MCF 10A (cell line): ENCODE measurements around the gene FBN3. TPM values are rescaled to one million over a fixed set of nuclear protein-coding genes. Genes with fewer than 3 reads are reported as not detected.

Experiments used
- BruUV-seq: library from RNA; stranded (reverse); fragments of 400-500 nt; replicated peaks from 2 replicates; lab custom pipeline; 2021; lab: Mats Ljungman, UMichigan
- CTCF ChIA-PET: fragments of 300-600 bp; sonication (Branson Sonifier 250); formaldehyde crosslinking; extraction: SDS; loops from one replicate; lab custom pipeline; 2021; ENCODE audit warnings: antibody characterized with exemption, inconsistent platforms; lab: Yijun Ruan, JAX
- POLR2A ChIA-PET: fragments of 300-600, 350-650 bp; sonication (Branson Sonifier 250); formaldehyde crosslinking; extraction: SDS; loops from one replicate; lab custom pipeline; 2020; ENCODE audit warnings: antibody characterized with exemption, inconsistent platforms; lab: Yijun Ruan, JAX
- DNase-seq: peaks from one replicate; pipeline ENCODE4 v3.0.0-alpha.2; 2018; ENCODE audit not compliant: unreplicated experiment
- H3K27ac Mint-ChIP-seq: one replicate; pipeline ENCODE4 v1.8.0; 2022; ENCODE audit warnings: mild to moderate bottlenecking, low read depth, mixed read lengths; ENCODE audit not compliant: unreplicated experiment
- H3K27me3 Mint-ChIP-seq: one replicate; pipeline ENCODE4 v1.8.0; 2022; ENCODE audit warnings: mixed read lengths; ENCODE audit not compliant: insufficient read depth, unreplicated experiment
- H3K36me3 Mint-ChIP-seq: one replicate; pipeline ENCODE4 v1.8.0; 2022; ENCODE audit warnings: mild to moderate bottlenecking, moderate library complexity, mixed read lengths; ENCODE audit not compliant: insufficient read depth, unreplicated experiment
- H3K4me1 Mint-ChIP-seq: one replicate; pipeline ENCODE4 v1.8.0; 2022; ENCODE audit warnings: mixed read lengths; ENCODE audit not compliant: insufficient read depth, unreplicated experiment
- H3K4me3 Mint-ChIP-seq: one replicate; pipeline ENCODE4 v1.8.0; 2022; ENCODE audit warnings: mild to moderate bottlenecking, moderate library complexity, mixed read lengths; ENCODE audit not compliant: unreplicated experiment
- H3K9me3 Mint-ChIP-seq: one replicate; pipeline ENCODE4 v1.8.0; 2022; ENCODE audit warnings: mixed read lengths; ENCODE audit not compliant: unreplicated experiment
- intact Hi-C: fragments of 100-400 bp; cut with micrococcal nuclease; formaldehyde crosslinking; loops from 2 replicates; pipeline ENCODE4 v1.14.1; 2022
- total RNA-seq: library from RNA; stranded (reverse); gene quantifications from 2 replicates; pipeline ENCODE4 v1.2.3, GENCODE V29; 2022
- TF ChIP-seq, protein P1 (sequence below): fragments of 200-600 bp; IDR thresholded peaks from one replicate; pipeline ENCODE4 v1.8.0; 2022; ENCODE audit warnings: antibody characterized with exemption, mild to moderate bottlenecking; ENCODE audit not compliant: unreplicated experiment

FBN3 gene
- total RNA-seq, 1 experiment from 2014 or later = not detected

DNA sequence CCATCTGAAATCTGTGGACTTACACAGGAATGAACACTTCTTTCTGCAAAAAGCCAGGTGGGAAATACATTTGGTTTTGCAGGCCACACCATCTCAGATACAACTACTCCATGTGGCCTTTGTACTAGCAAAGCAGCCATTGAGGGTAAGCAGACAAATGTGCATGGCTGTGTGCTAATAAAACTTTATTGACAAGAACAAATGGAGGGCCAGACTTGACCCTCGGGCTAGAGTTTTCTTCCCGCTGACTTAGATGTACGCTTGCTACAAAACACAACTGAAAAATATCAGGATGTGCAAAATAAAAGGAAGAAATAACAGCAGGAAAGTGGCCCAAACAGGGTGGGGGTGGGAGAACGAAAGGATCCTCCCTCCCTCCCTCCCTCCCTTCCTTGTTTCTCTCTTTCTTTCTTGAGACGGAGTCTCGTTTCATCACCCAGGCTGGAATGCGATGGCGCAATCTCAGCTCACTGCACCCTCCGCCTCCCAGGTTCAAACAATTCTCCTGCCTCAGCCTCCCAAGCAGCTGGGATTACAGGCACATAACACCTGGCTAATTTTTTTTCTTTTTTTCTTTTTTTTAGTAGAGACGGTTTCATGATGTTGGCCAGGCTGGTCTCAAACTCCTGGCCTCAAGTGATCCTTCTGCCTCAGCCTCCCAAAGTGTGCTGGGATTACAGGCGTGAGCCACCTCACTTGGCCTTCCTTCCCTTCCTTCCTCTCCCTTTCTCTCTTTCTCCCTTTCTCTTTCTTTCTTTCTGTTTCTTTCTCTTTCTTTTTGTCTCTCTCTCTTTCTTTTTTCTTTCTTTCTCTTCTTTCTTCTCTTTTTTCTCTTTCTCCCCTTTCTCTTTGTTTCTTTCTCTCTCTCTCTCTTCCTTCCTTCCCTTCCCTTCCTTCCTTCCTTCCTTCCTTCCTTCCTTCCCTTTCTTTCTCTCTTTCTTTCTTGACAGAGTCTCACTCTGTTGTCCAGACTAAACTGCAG lies 67.5 kb downstream of the FBN3 start:
- CTCF ChIA-PET = interaction anchor here (0.5 to 0.6 kb wide), 2 partner anchors 131 to 515 kb away, joined by 3 read pairs; no protein-coding TSS in a partner anchor
- POLR2A ChIA-PET = no interaction called here
- no TSS peak for BruUV-seq
- H3K9me3 Mint-ChIP-seq = no peaks in the 10 kb centered on the region
- H3K36me3 Mint-ChIP-seq = no peaks in the 10 kb centered on the region
- no peaks in the 10 kb centered on the region for H3K27me3 Mint-ChIP-seq
- DNase-seq = peak; percentile 69
- TF ChIP-seq, protein P1, sequence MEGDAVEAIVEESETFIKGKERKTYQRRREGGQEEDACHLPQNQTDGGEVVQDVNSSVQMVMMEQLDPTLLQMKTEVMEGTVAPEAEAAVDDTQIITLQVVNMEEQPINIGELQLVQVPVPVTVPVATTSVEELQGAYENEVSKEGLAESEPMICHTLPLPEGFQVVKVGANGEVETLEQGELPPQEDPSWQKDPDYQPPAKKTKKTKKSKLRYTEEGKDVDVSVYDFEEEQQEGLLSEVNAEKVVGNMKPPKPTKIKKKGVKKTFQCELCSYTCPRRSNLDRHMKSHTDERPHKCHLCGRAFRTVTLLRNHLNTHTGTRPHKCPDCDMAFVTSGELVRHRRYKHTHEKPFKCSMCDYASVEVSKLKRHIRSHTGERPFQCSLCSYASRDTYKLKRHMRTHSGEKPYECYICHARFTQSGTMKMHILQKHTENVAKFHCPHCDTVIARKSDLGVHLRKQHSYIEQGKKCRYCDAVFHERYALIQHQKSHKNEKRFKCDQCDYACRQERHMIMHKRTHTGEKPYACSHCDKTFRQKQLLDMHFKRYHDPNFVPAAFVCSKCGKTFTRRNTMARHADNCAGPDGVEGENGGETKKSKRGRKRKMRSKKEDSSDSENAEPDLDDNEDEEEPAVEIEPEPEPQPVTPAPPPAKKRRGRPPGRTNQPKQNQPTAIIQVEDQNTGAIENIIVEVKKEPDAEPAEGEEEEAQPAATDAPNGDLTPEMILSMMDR = no peak
- intact Hi-C loops = no loop called here
- no peak overlapping the region for H3K4me3 Mint-ChIP-seq
- no peaks in the 10 kb centered on the region for H3K4me1 Mint-ChIP-seq
- no peak overlapping the region for H3K27ac Mint-ChIP-seq

DNA sequence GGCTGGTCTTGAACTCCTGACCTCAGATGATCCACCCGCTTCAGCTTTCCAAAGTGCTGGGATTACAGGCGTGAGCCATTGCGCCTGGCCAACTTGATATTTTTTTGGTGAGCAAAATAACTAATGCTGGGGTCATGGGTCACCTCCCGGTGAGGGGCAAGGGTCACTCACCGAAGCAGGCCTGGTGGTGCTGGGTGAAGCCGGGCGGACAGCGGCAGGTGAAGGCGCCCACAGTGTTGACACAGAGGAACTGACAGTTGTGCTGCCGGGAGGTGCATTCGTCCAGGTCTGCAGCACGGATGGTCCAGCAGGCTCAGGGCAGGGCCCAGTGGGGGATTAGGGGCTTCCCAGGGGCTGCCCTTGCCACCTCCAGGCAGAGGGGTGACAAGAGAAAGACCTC lies 68.6 kb downstream of the FBN3 start:
- no peaks in the 10 kb centered on the region for H3K27me3 Mint-ChIP-seq
- BruUV-seq = no TSS peak
- no peaks in the 10 kb centered on the region for H3K9me3 Mint-ChIP-seq
- no peak overlapping the region for H3K4me3 Mint-ChIP-seq
- TF ChIP-seq, protein P1 = no peak
- intact Hi-C loops = no loop called here
- CTCF ChIA-PET = no interaction called here
- no peaks in the 10 kb centered on the region for H3K36me3 Mint-ChIP-seq
- DNase-seq = no peak
- H3K4me1 Mint-ChIP-seq = no peaks in the 10 kb centered on the region
- H3K27ac Mint-ChIP-seq = no peak overlapping the region
- POLR2A ChIA-PET = no interaction called here

DNA sequence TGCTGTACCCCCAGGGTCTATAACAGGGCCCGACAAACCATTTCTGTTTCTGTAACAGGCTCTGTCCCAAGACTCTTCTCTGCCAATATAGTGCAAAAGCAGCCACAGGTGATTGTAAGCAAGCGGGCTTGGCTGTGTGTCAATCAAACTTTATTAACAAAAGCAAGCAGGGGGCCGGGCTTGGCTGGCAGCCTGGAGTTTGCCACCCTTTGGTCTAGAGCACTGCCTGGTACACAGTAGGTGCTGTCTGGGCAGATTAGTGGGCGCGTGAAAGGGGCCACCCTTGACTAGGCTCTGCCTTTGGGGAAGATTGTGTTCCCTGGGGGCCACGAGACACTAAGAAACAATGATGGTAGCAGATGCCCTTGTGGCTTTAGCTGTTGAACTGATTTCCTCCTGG lies 69.4 kb downstream of the FBN3 start:
- H3K4me1 Mint-ChIP-seq = no peaks in the 10 kb centered on the region
- H3K27ac Mint-ChIP-seq = no peak overlapping the region
- CTCF ChIA-PET = no interaction called here
- POLR2A ChIA-PET = no interaction called here
- TF ChIP-seq, protein P1 = no peak
- no peak for DNase-seq
- no peaks in the 10 kb centered on the region for H3K27me3 Mint-ChIP-seq
- no peaks in the 10 kb centered on the region for H3K9me3 Mint-ChIP-seq
- BruUV-seq = no TSS peak
- no peak overlapping the region for H3K4me3 Mint-ChIP-seq
- no peaks in the 10 kb centered on the region for H3K36me3 Mint-ChIP-seq
- intact Hi-C loops = no loop called here

DNA sequence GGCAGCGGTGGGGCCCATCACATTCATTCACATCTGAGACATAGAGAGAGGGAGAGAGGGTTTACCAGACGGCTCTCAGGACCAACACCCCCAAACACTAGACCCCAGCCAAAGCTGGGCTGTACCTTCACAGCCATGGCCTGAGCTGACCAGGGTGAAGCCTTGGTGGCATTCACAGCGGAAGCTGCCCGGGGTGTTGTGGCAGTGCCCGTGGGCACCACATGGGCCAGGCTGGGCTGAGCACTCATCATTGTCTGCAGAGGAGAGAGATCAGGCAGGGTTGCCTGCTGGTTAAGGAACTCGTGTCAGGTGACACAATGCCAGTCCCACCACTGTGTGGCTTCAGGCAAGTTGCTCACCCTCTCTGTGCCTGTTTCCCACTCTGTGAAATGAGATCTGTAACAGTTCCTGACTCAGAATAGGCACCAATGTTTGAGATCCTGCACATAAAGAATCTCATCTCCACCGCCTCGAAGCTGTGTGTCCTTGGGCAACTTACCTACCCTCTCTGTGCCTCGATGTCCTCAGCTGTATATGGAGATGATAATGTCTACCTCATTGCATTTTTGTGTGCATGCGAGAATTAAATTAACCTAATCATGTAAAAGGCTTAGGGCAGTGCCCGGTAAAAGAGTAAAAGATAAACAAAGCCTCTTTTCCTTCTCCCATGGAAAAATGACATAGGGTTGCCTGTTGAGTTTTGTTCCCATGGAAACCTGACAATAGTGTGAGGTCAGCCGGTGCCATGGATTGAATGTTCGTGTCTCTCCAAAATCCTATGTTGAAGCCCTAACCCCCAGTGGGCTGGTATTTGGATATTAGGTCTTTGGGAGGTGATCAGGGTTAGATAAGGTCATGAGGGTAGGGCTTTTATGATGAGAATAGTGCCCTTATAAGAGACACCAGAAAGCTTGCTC lies 74.0 kb downstream of the FBN3 start:
- Mint-ChIP-seq H3K4me3 (no peak overlapping the region), H3K36me3 (no peaks in the 10 kb centered on the region), H3K27me3 (no peaks in the 10 kb centered on the region), H3K27ac (no peak overlapping the region), H3K9me3 (peaks cover 10% of the 10 kb centered on the region), H3K4me1 (no peaks in the 10 kb centered on the region)
- TF ChIP-seq, protein P1 = no peak
- no TSS peak for BruUV-seq
- POLR2A ChIA-PET = no interaction called here
- no peak for DNase-seq
- intact Hi-C loops = no loop called here
- CTCF ChIA-PET = interaction anchor here (0.6 kb wide), 1 partner anchor 261 kb away, joined by 3 read pairs; no protein-coding TSS in a partner anchor
